ENCODE results near the gene URI1. TPM values are rescaled to one million over a fixed set of nuclear protein-coding genes. Genes with fewer than 3 reads are reported as not detected.

Gene URI1
- total RNA-seq, 1 experiment from 2014 or later = 56.0 TPM

GRCh38 chr19:30060531-30061222 is 118.6 kb downstream of the URI1 start:
- Histone ChIP-seq H3K36me3 (ENCODE audit: low read depth) (no peaks in the 10 kb centered on the region), H3K4me3 (no peak overlapping the region), H3K9me2 (ENCODE audit: insufficient read depth) (no peaks in the 10 kb centered on the region), H3K79me2 (ENCODE audit: low read depth) (no peaks in the 10 kb centered on the region), H3K4me2 (no peak overlapping the region), H3K4me1 (replicated peaks; ENCODE audit: insufficient read depth) (no peaks in the 10 kb centered on the region), H3K9me3 (ENCODE audit: insufficient read depth, low read depth) (no peaks in the 10 kb centered on the region), H2AFZ (no peak overlapping the region), H3K27ac (no peak overlapping the region), H3K27me3 (ENCODE audit: insufficient read depth, low read depth) (peaks cover 40% of the 10 kb centered on the region), H4K20me1 (ENCODE audit: insufficient read depth) (no peaks in the 10 kb centered on the region), H3F3A (ENCODE audit: insufficient read depth, low read depth) (no peaks in the 10 kb centered on the region)
- TF ChIP-seq CTCF (conservative IDR thresholded peaks at IDR 0.05) (no peak), EZH2 (IDR thresholded peaks at IDR 0.05; ENCODE audit: low read depth) (no peak)
- ChIA-PET POLR2A (ENCODE audit: unreplicated experiment) (interaction anchor here (0.9 kb wide), 1 partner anchor 17 kb away, joined by 4 read pairs; no protein-coding TSS in a partner anchor), CTCF (no interaction called here)
- intact Hi-C loops (cut with micrococcal nuclease; ENCODE audit: unreplicated experiment) = no loop called here
- BruUV-seq (replicated peaks) = no TSS peak
- DNase-seq = no peak

GRCh38 chr19:30061223-30062064 is 119.4 kb downstream of the URI1 start:
- no peaks in the 10 kb centered on the region for H3K4me1 ChIP-seq (replicated peaks; ENCODE audit: insufficient read depth)
- H3K4me3 ChIP-seq = no peak overlapping the region

More at GRCh38 chr19:30061223-30062064, 119.4 kb downstream of the URI1 start:
- no peak overlapping the region for H3K27ac ChIP-seq
- intact Hi-C loops (cut with micrococcal nuclease; ENCODE audit: unreplicated experiment) = no loop called here
- TF ChIP-seq EZH2 (IDR thresholded peaks at IDR 0.05; ENCODE audit: low read depth) = no peak
- no peak for TF ChIP-seq CTCF (conservative IDR thresholded peaks at IDR 0.05)
- ChIA-PET CTCF (no interaction called here), POLR2A (ENCODE audit: unreplicated experiment) (no interaction called here)
- H3K9me2 ChIP-seq (ENCODE audit: insufficient read depth) = no peaks in the 10 kb centered on the region
- H3K79me2 ChIP-seq (ENCODE audit: low read depth) = no peaks in the 10 kb centered on the region
- no peak overlapping the region for H2AFZ ChIP-seq
- no TSS peak for BruUV-seq (replicated peaks)
- no peaks in the 10 kb centered on the region for H3F3A ChIP-seq (ENCODE audit: insufficient read depth, low read depth)
- DNase-seq = no peak
- H3K9me3 ChIP-seq (ENCODE audit: insufficient read depth, low read depth) = no peaks in the 10 kb centered on the region
- H3K36me3 ChIP-seq (ENCODE audit: low read depth) = no peaks in the 10 kb centered on the region
- H3K27me3 ChIP-seq (ENCODE audit: insufficient read depth, low read depth) = peaks cover 47% of the 10 kb centered on the region
- no peaks in the 10 kb centered on the region for H4K20me1 ChIP-seq (ENCODE audit: insufficient read depth)
- no peak overlapping the region for H3K4me2 ChIP-seq

All from PC-9 (cell line).